ENCODE data around the gene UAP1L1.
"Not testable (repeated sequence)": the region's sequence is repeated elsewhere in the genome, so short reads cannot be mapped to it uniquely, and the experiment has no call there.

UAP1L1 gene

GRCh38 chr9:137055385-137056364, 21.6 kb upstream of the UAP1L1 start:
- no peak for DNase-seq (ENCODE audit: low read depth in 3 of 3, low spot score in 1 of 3)

GRCh38 chr9:137056739-137057415, 20.4 kb upstream of the UAP1L1 start:
- no peak for DNase-seq (ENCODE audit: low read depth in 3 of 3, low spot score in 1 of 3)

- DNase-seq (ENCODE audit: low read depth in 3 of 3, low spot score in 1 of 3), result no peak
Measured at GRCh38 chr9:137057545-137057944, 19.8 kb upstream of the UAP1L1 start.

- no peak for DNase-seq (ENCODE audit: low read depth in 3 of 3, low spot score in 1 of 3)
Measured at GRCh38 chr9:137058521-137059234, 18.6 kb upstream of the UAP1L1 start.

- DNase-seq (ENCODE audit: low read depth in 3 of 3, low spot score in 1 of 3), result no peak
Measured at GRCh38 chr9:137062384-137062783, 14.9 kb upstream of the UAP1L1 start.

DNA sequence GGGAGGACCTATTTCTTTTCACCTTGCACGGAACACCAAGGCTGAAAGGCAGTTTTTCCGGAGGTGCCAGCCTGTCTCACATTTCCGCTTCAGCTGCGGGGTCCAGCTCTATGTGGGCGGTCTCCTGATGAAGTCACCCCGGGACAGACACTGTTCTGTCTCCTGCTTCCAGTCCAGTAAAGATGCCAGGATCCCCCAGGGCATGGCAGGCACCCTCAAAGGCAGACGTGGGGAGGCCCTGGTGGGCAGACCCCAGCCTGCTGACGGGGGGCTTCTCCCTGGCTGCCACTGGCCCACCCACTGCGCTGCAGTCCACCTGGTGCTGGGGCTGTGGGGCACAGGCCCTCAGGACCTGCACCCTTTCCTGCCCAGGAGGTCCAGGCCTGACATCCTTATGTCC, 14.5 kb upstream of the UAP1L1 start:
- not testable (repeated sequence) for DNase-seq (ENCODE audit: low read depth in 3 of 3, low spot score in 1 of 3)

DNA sequence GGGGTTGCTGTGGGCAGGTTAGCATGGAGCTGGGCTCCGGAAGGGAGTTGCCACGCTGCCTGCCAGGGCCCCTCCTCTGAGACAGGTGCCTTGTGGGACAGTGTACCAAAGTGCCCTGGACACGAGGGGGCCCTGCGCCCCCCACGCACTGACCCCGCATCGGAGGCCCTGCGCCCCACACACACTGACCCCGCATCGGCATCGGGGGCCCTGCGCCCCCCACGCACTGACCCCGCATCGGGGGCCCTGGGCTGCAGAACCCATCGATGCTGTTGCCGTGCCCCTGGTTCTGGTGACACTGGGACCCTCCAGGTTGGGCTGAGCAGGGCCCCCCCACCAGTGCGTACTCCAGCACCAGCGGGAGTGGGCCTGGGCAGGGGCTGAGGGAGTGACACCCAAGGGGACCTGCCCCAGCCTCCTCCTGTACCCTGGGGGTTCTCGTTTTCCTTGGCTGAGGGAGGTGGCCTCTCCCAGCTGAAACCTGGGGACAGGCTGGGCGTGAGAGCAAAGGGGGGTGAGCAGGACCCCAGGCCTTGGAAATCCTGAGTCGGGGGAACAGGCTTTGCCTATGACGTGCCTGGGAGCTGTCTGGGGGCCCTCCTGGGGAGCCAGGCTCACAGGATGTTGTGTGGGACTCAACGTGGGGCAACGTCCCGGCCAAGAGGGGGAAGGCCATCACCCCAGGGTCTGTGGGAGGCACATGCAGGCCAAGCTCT, 13.8 kb upstream of the UAP1L1 start:
- DNase-seq (ENCODE audit: low read depth in 3 of 3, low spot score in 1 of 3), result no peak

DNA sequence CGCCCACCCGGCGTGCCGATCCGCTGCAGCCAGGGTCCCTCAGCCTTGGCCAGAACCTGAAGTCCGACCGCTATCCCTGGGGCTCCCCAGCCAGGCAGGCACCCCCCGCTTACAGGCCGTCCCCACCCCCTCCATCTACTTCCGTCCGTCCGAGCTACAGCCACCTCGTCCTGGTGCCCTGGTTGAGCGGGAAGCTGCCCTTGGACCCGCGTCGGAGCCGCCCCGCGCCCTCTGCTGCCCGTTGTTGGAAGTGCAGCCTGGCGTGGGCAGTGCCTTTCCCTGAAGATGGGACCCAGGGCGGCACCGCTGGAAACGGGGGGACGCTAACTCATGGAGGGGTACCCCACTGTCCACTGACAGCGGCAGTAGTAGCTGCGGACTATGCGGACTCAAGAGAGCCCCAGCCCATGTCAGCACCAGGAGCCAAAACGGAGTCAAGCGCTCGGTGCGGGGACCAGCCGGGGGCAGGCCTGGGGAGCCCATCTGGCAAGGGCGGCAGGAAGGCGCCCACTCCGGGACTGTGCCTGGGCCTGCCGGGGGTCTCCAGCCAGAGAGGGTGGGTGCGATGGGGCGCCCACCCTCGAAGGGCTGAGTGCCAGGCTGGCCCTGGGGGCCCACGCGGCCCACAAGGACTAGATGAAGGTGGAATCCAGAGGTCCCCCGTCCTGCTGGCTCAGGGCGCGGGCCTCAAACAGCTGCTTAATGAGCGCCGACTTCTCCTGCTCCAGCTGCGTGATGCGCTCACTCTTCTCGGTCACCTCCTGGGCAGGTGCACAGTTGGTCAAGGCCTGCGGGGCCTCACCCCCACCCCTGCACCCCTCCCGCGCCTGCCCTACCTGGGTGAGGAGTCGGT, 13.1 kb upstream of the UAP1L1 start:
- DNase-seq (ENCODE audit: low read depth in 3 of 3, low spot score in 1 of 3), result peak in 2 of 3 donors; percentile 31 to 67

DNA sequence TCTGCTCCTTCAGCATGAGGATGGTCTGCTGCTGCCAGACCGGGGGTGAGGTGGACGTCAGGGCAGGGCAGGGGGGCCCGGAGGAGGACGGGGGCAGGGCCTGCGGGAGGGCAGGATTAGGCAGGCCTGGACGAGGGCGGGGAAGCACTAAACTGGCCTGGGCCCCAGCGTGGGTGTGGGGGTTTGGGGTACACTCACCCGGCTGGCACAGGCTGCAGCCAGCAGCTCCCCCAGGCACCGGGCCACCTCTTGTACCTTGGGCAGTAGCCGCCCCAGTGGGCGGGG, 12.5 kb upstream of the UAP1L1 start:
- no peak for DNase-seq (ENCODE audit: low read depth in 3 of 3, low spot score in 1 of 3)

DNA sequence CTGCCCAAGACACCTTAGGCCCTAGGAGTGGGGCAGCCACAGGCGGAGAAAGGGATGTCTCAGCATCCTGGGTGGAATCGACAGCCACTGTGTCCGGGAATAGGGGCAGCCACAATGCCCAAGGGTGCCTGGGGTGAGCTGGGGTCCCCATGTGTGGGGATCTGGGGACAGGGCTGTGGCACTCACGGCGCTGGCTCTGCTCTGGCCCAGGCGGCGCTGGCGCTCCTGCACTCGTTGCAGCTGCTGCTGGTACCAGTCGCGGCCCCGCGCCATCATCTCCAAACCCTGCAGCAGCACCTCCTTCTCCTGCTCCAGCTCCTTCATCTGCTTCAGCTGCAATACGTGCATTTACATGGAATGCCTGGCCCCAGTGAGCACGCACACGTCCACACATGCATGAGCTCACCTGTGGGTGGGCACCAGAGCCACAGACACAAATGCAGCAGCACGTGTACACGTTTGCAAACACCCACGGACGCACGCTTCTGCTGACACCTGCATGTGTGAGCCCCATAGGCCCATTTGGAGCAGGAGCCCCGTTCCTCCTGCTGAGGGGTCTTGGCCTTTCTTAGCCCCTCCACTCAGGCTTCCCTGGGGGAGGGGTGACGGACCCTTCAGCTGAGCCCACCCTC, 11.9 kb upstream of the UAP1L1 start:
- no peak for DNase-seq (ENCODE audit: low read depth in 3 of 3, low spot score in 1 of 3)

GRCh38 chr9:137066096-137066861, 11.0 kb upstream of the UAP1L1 start:
- DNase-seq (ENCODE audit: low read depth in 3 of 3, low spot score in 1 of 3), result no peak

- peak; percentile 69 to 83 (median 73) for DNase-seq (ENCODE audit: low read depth in 3 of 3, low spot score in 1 of 3)
Measured at GRCh38 chr9:137067860-137068538, 9.3 kb upstream of the UAP1L1 start.

DNA sequence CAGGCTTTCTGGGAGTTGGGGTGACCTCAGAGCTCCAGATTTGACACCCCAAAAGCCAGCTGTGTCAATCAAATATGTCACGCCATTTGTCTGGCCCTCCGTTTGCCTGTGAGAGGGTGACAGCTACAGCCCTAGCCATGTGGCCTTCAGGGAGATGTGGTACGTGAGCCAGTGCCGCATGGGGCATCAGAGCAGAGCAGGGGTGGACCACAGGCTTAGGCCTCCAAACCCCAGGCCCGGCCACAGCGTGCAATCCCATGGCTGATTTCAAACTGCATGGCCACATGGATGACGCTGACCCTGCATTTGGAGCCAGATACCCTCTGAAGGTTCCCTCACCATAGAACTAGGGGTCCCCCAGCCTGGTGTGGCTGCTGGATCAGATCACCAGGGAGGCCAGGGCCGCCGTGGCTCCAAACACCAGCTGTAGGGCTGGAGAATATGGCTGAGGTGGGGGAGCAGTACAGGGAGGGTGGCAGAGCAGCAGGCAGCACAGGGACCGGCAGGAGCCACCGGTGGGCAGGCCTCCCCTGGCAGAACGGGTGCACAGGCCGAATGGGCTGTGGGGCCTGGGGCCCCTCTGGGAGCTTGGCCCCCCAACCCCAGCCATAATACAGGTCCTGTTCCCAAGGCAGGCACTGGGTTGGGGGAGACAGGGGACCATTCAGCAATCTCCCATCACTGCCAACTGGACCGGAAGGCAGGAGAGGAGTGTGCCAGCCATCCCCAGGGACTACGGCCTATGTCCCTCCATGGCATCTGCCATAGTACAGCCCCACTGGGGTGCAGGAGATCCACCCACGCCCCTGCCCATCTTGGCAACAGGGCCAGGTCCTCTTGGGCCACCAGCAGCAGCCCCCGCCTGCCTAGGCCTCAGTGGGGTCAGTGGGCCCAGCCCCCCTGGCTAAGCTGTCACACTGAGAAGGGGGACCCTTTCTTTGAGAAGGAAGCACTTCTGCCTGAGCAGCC, 8.5 kb upstream of the UAP1L1 start:
- no peak for DNase-seq (ENCODE audit: low read depth in 3 of 3, low spot score in 1 of 3)

DNA sequence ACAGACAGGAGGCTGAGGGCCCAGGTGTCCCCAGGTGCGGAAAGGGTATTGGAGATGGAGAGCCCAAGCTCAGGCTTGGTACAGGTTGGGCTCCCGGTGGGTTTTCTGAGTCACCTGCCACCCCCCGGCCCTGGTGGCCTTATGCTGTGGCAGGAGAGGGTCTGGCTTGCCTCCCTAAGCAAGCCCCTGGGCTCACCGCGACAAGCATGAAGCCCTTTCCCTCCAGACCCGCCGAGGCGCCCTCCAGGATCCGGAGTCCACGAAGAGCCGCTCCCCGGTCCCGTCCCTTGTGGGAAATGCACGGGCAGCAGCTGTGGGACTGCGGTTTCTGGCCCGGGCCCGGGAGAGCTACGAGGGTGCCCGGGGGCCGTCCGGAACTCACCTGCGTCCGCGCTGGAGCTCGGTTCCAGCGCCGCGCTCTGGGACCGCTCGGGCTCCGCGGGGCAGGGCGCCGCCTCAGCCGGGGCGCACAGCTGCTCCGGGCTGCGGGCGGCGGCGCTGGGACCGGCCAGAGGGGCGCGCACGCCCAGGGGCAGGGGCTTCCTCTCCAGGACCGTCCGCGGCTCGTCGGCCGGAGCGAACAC, 7.7 kb upstream of the UAP1L1 start:
- no peak for DNase-seq (ENCODE audit: low read depth in 3 of 3, low spot score in 1 of 3)

DNA sequence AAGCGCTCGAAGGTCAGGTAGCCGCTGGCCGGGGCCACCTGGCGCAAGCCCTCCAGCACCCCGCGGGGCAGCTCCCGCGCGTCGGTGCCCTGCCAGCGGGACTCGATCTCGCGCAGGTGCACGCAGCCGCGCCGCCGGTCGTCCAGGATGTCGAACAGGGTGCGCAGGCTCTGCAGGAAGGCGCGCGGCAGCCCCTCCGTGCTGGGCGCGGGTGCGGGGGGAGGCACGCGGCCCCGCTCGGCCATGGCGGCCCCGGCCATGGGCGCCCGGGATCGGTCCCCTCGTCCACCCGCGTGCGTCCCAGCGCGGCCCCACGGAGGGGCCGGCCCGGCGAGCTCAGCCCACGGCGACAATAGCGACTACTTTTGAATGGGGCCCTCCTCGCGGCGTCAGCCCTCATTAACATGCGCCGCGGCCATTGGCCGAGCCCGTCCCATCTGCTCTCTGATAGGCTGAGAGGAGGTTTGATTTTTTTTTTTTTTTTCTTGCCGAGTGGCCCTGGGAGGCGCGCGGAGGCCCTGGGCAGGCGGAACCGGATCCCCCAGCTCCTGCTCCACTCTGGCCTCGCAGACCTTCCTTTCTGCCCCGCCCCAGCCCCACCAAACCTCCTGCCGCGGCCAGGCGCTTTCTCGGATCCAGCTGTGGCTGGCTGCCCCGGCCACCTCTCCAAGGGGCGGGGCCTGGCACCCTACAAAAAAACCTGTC, 7.0 kb upstream of the UAP1L1 start, which contains the start of gene SAPCD2:
SAPCD2 (minus strand) TSS at position 357 of the 705 bp plus-strand sequence; CDS start at position 260, 97 bp downstream.
- DNase-seq (ENCODE audit: low read depth in 3 of 3, low spot score in 1 of 3), result peak; percentile 41 to 60 (median 47)

GRCh38 chr9:137070906-137071275, 6.4 kb upstream of the UAP1L1 start:
- DNase-seq (ENCODE audit: low read depth in 3 of 3, low spot score in 1 of 3), result no peak

All from stimulated activated CD4-positive, alpha-beta T cell treated with anti-CD3 and anti-CD28 coated beads, TNF-alpha, amount 100 ng/mL, for 1 hour (primary cell).